Measurements from ENCODE around the gene ENOX1. TPM values are rescaled to one million over a fixed set of nuclear protein-coding genes. Genes with fewer than 3 reads are reported as not detected.
"Not testable (repeated sequence)": the region's sequence is repeated elsewhere in the genome, so short reads cannot be mapped to it uniquely, and the experiment has no call there.

ENOX1 gene
- polyA plus RNA-seq (2013, experiment 1 of 2), result 0.14 TPM
- polyA plus RNA-seq (2013, experiment 2 of 2), result 0.18 TPM

DNA sequence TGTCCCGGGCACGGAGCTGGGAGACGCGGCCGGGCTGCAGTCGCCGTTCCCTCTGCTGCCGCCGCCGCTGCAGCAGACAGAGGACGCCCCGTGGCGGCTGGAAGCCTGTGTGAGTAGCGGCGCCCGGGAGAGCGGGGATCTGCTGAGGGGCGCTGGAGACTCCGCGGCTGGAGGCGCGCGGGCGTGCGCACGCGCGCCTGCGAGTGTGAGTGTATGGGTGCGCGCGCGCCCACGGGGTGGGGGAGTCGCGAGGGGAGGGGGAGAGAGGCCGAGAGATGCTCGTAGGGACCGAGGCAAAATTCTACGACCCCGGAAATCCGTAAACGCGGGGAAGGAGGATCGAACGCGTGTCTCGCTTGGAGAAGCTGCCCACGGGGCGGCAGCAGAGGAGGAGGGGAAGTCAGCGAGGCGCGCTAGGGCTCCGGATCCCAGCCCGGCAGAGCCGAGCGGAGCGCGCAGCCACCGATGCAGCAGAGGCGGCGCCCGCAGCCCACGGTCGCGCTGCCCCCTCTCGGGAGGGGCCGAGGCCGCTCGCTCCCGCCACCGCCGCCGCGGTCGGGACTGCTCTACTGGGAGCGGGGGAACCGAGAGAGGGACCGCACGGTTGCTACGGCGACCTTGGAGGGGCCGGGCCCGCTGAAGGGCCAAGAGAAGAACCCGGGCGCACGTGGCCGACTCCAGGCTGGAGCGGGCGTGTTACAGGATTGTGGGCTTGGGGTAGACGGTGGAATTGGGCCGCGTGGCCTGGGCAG, at the start of gene ENOX1:
ENOX1 (minus strand) TSS at position 207 of the 752 bp plus-strand sequence.
- WGBS (ENCODE audit: extremely low coverage, insufficient coverage, low lambda C conversion rate), result no CpG with 5 or more reads among the region's 93 CpGs

DNA sequence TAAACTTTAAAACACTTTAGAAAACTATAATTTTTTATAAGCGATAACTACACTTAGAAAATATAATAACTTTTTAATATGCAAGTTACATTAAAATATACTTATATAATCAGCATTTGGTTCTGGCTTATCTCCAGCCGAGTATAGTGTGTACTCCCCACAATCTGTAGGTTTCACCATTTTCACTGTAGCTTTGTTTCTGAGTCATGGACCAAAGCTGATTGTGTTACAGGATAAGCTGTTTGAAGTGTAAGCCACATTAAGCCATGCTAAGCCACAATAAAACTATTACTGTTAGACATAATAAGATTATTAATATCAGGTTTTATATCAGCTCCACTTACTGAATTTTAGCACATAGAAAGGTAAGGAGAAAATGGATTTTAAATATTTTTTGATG, 48.9 kb upstream of the ENOX1 start:
- Histone ChIP-seq H3K36me3 (ENCODE audit: control insufficient read depth, insufficient read depth, low read length) (no peaks in the 10 kb centered on the region), H3K27ac (ENCODE audit: low read depth, low read length) (no peak overlapping the region), H2BK120ac (ENCODE audit: low read depth, low read length) (no peak overlapping the region), H4K5ac (ENCODE audit: low read length) (no peak overlapping the region), H3K4me1 (ENCODE audit: control insufficient read depth, low read depth, low read length) (no peaks in the 10 kb centered on the region), H3K4me2 (ENCODE audit: low read length) (no peak overlapping the region), H2AK5ac (ENCODE audit: low read length) (no peak overlapping the region), H3K79me1 (ENCODE audit: low read length) (no peaks in the 10 kb centered on the region), H3K23ac (ENCODE audit: low read length) (no peak overlapping the region), H3K27me3 (ENCODE audit: insufficient read depth, low read length, poor library complexity) (peaks cover 2% of the 10 kb centered on the region), H2BK15ac (replicated peaks; ENCODE audit: low read depth) (no peak overlapping the region), H3K4ac (ENCODE audit: low read depth, low read length) (no peak overlapping the region), H3K9ac (ENCODE audit: low read length) (no peak overlapping the region), H3K18ac (ENCODE audit: low read length) (no peak overlapping the region), H3K4me3 (ENCODE audit: low read length) (no peak overlapping the region), H3K56ac (ENCODE audit: low read length) (no peak overlapping the region), H3K79me2 (ENCODE audit: control insufficient read depth, insufficient read depth, low read length) (no peaks in the 10 kb centered on the region), H4K8ac (ENCODE audit: low read depth, low read length) (no peak overlapping the region), H2BK5ac (ENCODE audit: low read length) (no peak overlapping the region)
- peak; percentile 2 for DNase-seq
- WGBS (ENCODE audit: extremely low coverage, insufficient coverage, low lambda C conversion rate), result 100% methylated on average over 1 of the region's 2 CpGs

More for the DNA sequence above, at the start of gene ENOX1:
- H2BK15ac ChIP-seq (replicated peaks; ENCODE audit: low read depth), result no peak within 1 kb of the TSS
- no peak within 1 kb of the TSS for H2BK5ac ChIP-seq (ENCODE audit: low read length)
- peak; percentile 78 for DNase-seq
- H2BK120ac ChIP-seq (ENCODE audit: low read depth, low read length), result no peak within 1 kb of the TSS
- peak within 1 kb of the TSS; percentile 78 for H3K4me2 ChIP-seq (ENCODE audit: low read length)
- no peaks in the 10 kb centered on the region for H3K79me2 ChIP-seq (ENCODE audit: control insufficient read depth, insufficient read depth, low read length)
- H3K79me1 ChIP-seq (ENCODE audit: low read length), result no peaks in the 10 kb centered on the region
- H3K18ac ChIP-seq (ENCODE audit: low read length), result no peak within 1 kb of the TSS
- peaks cover 2% of the 10 kb centered on the region for H3K4me1 ChIP-seq (ENCODE audit: control insufficient read depth, low read depth, low read length)
- peaks cover 2% of the 10 kb centered on the region for H3K27me3 ChIP-seq (ENCODE audit: insufficient read depth, low read length, poor library complexity)
- no peak within 1 kb of the TSS for H3K23ac ChIP-seq (ENCODE audit: low read length)
- H3K56ac ChIP-seq (ENCODE audit: low read length), result peak within 1 kb of the TSS; percentile 76
- H3K4me3 ChIP-seq (ENCODE audit: low read length), result peak within 1 kb of the TSS; percentile 44
- no peak within 1 kb of the TSS for H4K8ac ChIP-seq (ENCODE audit: low read depth, low read length)
- no peaks in the 10 kb centered on the region for H3K36me3 ChIP-seq (ENCODE audit: control insufficient read depth, insufficient read depth, low read length)
- H2AK5ac ChIP-seq (ENCODE audit: low read length), result no peak within 1 kb of the TSS
- peak within 1 kb of the TSS; percentile 52 for H3K9ac ChIP-seq (ENCODE audit: low read length)
- H3K4ac ChIP-seq (ENCODE audit: low read depth, low read length), result no peak within 1 kb of the TSS
- H3K27ac ChIP-seq (ENCODE audit: low read depth, low read length), result no peak within 1 kb of the TSS
- H4K5ac ChIP-seq (ENCODE audit: low read length), result no peak within 1 kb of the TSS

DNA sequence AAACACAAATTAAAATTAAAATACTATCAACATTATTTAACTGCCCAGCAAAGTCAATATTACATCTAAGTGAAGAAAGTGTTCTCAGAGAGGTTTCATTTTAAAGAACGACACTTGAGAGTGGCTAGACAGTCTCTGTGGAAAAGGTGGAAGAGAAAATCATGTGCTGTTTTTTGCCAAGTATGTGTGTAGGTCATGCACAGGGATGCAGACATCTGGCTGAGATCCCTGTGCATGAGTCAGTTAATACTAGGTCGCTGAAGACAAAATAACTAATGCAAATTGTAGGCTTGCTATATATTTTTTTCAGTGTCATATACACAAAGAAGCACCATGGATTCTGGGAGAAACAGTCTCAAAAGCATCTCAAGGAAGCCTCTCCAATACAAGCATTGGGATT, 44.3 kb upstream of the ENOX1 start:
- Histone ChIP-seq H3K23ac (ENCODE audit: low read length) (no peak overlapping the region), H2AK5ac (ENCODE audit: low read length) (no peak overlapping the region), H3K79me2 (ENCODE audit: control insufficient read depth, insufficient read depth, low read length) (no peaks in the 10 kb centered on the region), H2BK120ac (ENCODE audit: low read depth, low read length) (no peak overlapping the region), H2BK15ac (replicated peaks; ENCODE audit: low read depth) (no peak overlapping the region), H3K4me2 (ENCODE audit: low read length) (no peak overlapping the region), H3K4me3 (ENCODE audit: low read length) (no peak overlapping the region), H3K56ac (ENCODE audit: low read length) (no peak overlapping the region), H3K79me1 (ENCODE audit: low read length) (no peaks in the 10 kb centered on the region), H3K18ac (ENCODE audit: low read length) (no peak overlapping the region), H2BK5ac (ENCODE audit: low read length) (no peak overlapping the region), H3K4ac (ENCODE audit: low read depth, low read length) (no peak overlapping the region), H4K8ac (ENCODE audit: low read depth, low read length) (no peak overlapping the region), H3K36me3 (ENCODE audit: control insufficient read depth, insufficient read depth, low read length) (no peaks in the 10 kb centered on the region), H3K9ac (ENCODE audit: low read length) (no peak overlapping the region), H4K5ac (ENCODE audit: low read length) (no peak overlapping the region), H3K27ac (ENCODE audit: low read depth, low read length) (no peak overlapping the region), H3K4me1 (ENCODE audit: control insufficient read depth, low read depth, low read length) (no peaks in the 10 kb centered on the region), H3K27me3 (ENCODE audit: insufficient read depth, low read length, poor library complexity) (peaks cover 2% of the 10 kb centered on the region)
- WGBS (ENCODE audit: extremely low coverage, insufficient coverage, low lambda C conversion rate), result no CpG with 5 or more reads among the region's 2 CpGs
- no peak for DNase-seq

DNA sequence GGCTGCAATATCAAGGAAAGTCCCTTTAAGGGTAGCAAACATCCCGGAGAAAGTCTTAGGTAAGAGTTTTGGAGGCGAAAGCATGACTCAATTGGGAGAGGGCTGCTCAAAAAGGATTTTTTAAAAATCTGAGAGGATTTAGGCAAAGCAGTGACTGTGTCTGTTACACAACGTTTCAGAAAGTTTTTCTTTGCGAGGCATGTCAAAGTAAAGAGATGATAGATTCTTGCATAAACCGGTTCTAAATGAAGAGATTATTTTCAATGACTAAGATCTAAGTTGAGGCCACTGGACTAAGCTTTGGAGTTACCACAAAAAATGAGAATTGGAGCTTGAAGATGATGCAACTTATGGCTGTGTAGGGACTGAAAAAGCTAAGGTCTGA, 43.7 kb upstream of the ENOX1 start:
- no peaks in the 10 kb centered on the region for H3K79me1 ChIP-seq (ENCODE audit: low read length)
- peaks cover 2% of the 10 kb centered on the region for H3K27me3 ChIP-seq (ENCODE audit: insufficient read depth, low read length, poor library complexity)
- H2BK5ac ChIP-seq (ENCODE audit: low read length), result no peak overlapping the region
- H3K4me3 ChIP-seq (ENCODE audit: low read length), result no peak overlapping the region
- H3K56ac ChIP-seq (ENCODE audit: low read length), result no peak overlapping the region
- no peak overlapping the region for H3K4me2 ChIP-seq (ENCODE audit: low read length)
- H3K4me1 ChIP-seq (ENCODE audit: control insufficient read depth, low read depth, low read length), result no peaks in the 10 kb centered on the region
- no peak overlapping the region for H2BK120ac ChIP-seq (ENCODE audit: low read depth, low read length)
- no peak overlapping the region for H3K4ac ChIP-seq (ENCODE audit: low read depth, low read length)
- no peak overlapping the region for H2AK5ac ChIP-seq (ENCODE audit: low read length)
- no peak overlapping the region for H3K23ac ChIP-seq (ENCODE audit: low read length)
- H3K27ac ChIP-seq (ENCODE audit: low read depth, low read length), result no peak overlapping the region
- no peak for DNase-seq
- no CpG with 5 or more reads among the region's 5 CpGs for WGBS (ENCODE audit: extremely low coverage, insufficient coverage, low lambda C conversion rate)
- H3K79me2 ChIP-seq (ENCODE audit: control insufficient read depth, insufficient read depth, low read length), result no peaks in the 10 kb centered on the region
- H2BK15ac ChIP-seq (replicated peaks; ENCODE audit: low read depth), result no peak overlapping the region
- H3K18ac ChIP-seq (ENCODE audit: low read length), result no peak overlapping the region
- no peak overlapping the region for H3K9ac ChIP-seq (ENCODE audit: low read length)
- H4K5ac ChIP-seq (ENCODE audit: low read length), result no peak overlapping the region
- no peak overlapping the region for H4K8ac ChIP-seq (ENCODE audit: low read depth, low read length)
- H3K36me3 ChIP-seq (ENCODE audit: control insufficient read depth, insufficient read depth, low read length), result no peaks in the 10 kb centered on the region

DNA sequence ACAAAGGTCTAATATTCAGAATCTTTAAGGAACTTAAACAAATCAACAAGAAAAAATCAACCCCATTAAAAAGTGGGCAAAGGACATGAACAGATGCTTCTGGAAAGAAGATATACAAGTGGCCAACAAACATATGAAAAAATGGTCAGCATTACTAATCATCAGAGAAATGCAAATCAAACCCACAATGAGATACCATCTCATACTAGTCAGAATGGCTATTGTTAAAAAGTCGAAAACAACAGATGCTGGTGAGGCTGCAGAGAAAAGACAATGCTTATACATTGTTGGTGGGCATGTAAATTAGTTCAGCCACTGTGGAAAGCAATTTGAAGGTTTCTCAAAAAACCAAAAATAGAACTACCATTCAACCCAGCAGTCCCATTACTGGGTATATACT, 37.9 kb upstream of the ENOX1 start:
- not testable (repeated sequence) for H3K4me2 ChIP-seq (ENCODE audit: low read length); DNase-seq

DNA sequence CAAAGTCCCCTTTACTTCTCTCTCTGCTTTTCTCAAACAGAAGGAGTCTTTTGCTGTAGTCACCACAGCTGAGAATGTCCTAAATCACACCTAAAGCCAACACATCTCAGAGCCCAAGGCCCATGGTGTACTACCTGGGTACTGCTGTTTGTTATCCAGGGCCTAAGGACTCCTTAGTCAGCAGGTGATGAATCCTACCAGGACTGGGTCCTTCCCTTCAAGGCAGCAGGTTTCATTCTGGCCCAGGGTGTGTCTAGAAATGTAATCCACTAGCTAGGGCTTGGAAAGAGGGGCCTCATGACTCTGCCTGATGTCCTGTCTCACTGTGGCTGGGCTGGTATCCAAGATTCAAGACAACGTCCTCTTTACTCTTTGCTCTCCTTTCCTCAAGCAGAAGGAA, 36.2 kb upstream of the ENOX1 start:
- Histone ChIP-seq H4K8ac (ENCODE audit: low read depth, low read length) (no peak overlapping the region), H3K36me3 (ENCODE audit: control insufficient read depth, insufficient read depth, low read length) (no peaks in the 10 kb centered on the region), H3K79me1 (ENCODE audit: low read length) (no peaks in the 10 kb centered on the region), H3K27ac (ENCODE audit: low read depth, low read length) (no peak overlapping the region), H3K9ac (ENCODE audit: low read length) (no peak overlapping the region), H3K4ac (ENCODE audit: low read depth, low read length) (no peak overlapping the region), H3K79me2 (ENCODE audit: control insufficient read depth, insufficient read depth, low read length) (no peaks in the 10 kb centered on the region), H3K23ac (ENCODE audit: low read length) (no peak overlapping the region), H2BK5ac (ENCODE audit: low read length) (no peak overlapping the region), H4K5ac (ENCODE audit: low read length) (no peak overlapping the region), H3K4me2 (ENCODE audit: low read length) (no peak overlapping the region), H2AK5ac (ENCODE audit: low read length) (no peak overlapping the region), H3K27me3 (ENCODE audit: insufficient read depth, low read length, poor library complexity) (no peaks in the 10 kb centered on the region), H2BK120ac (ENCODE audit: low read depth, low read length) (no peak overlapping the region), H2BK15ac (replicated peaks; ENCODE audit: low read depth) (no peak overlapping the region), H3K4me3 (ENCODE audit: low read length) (no peak overlapping the region), H3K56ac (ENCODE audit: low read length) (no peak overlapping the region), H3K18ac (ENCODE audit: low read length) (no peak overlapping the region), H3K4me1 (ENCODE audit: control insufficient read depth, low read depth, low read length) (no peaks in the 10 kb centered on the region)
- WGBS (ENCODE audit: extremely low coverage, insufficient coverage, low lambda C conversion rate), result no CpG with 5 or more reads among the region's 1 CpG
- no peak for DNase-seq

More for the DNA sequence above, 37.9 kb upstream of the ENOX1 start:
- not testable (repeated sequence) for H3K4me3 ChIP-seq (ENCODE audit: low read length); H3K4me1 ChIP-seq (ENCODE audit: control insufficient read depth, low read depth, low read length); H3K36me3 ChIP-seq (ENCODE audit: control insufficient read depth, insufficient read depth, low read length); H3K27me3 ChIP-seq (ENCODE audit: insufficient read depth, low read length, poor library complexity); H3K79me2 ChIP-seq (ENCODE audit: control insufficient read depth, insufficient read depth, low read length); H2BK120ac ChIP-seq (ENCODE audit: low read depth, low read length); H3K79me1 ChIP-seq (ENCODE audit: low read length); H3K23ac ChIP-seq (ENCODE audit: low read length); H3K18ac ChIP-seq (ENCODE audit: low read length); H3K4ac ChIP-seq (ENCODE audit: low read depth, low read length); H3K56ac ChIP-seq (ENCODE audit: low read length); H3K27ac ChIP-seq (ENCODE audit: low read depth, low read length); H2BK15ac ChIP-seq (replicated peaks; ENCODE audit: low read depth); H4K8ac ChIP-seq (ENCODE audit: low read depth, low read length); H4K5ac ChIP-seq (ENCODE audit: low read length); H3K9ac ChIP-seq (ENCODE audit: low read length); H2BK5ac ChIP-seq (ENCODE audit: low read length); H2AK5ac ChIP-seq (ENCODE audit: low read length)
- no CpG with 5 or more reads among the region's 1 CpG for WGBS (ENCODE audit: extremely low coverage, insufficient coverage, low lambda C conversion rate)

Data from mesendoderm (in vitro differentiated cells).